OCI-LY1 (cell line): ENCODE results near the gene GRID2.

ENCODE experiments used
- EZH2 ChIP-seq: fragments of 200-600 bp; sonication (generic), shearing (Covaris generic); IDR thresholded peaks from 2 replicates; pipeline ENCODE4 v1.8.0; 2017; ENCODE audit warnings: borderline replicate concordance, mixed run types, mild to moderate bottlenecking, antibody characterized with exemption, low read length, moderate library complexity, mixed read lengths
- TF ChIP-seq, protein P1 (sequence below): fragments of 200-600 bp; sonication (generic), shearing (Covaris generic); IDR thresholded peaks from 2 replicates; pipeline ENCODE4 v1.5.1; 2017; ENCODE audit warnings: mild to moderate bottlenecking, antibody characterized with exemption, low read length, moderate library complexity, mixed read lengths

GRCh38 chr4:93747220-93747619, 1443.5 kb downstream of the GRID2 start:
- TF ChIP-seq, protein P1, sequence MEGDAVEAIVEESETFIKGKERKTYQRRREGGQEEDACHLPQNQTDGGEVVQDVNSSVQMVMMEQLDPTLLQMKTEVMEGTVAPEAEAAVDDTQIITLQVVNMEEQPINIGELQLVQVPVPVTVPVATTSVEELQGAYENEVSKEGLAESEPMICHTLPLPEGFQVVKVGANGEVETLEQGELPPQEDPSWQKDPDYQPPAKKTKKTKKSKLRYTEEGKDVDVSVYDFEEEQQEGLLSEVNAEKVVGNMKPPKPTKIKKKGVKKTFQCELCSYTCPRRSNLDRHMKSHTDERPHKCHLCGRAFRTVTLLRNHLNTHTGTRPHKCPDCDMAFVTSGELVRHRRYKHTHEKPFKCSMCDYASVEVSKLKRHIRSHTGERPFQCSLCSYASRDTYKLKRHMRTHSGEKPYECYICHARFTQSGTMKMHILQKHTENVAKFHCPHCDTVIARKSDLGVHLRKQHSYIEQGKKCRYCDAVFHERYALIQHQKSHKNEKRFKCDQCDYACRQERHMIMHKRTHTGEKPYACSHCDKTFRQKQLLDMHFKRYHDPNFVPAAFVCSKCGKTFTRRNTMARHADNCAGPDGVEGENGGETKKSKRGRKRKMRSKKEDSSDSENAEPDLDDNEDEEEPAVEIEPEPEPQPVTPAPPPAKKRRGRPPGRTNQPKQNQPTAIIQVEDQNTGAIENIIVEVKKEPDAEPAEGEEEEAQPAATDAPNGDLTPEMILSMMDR = no peak
- no peak for TF ChIP-seq EZH2
